NCI-H2171 treated with DMSO at 0.1 percent for 48 hours (cell line): Measurements from ENCODE around the gene GNGT1.
"Not testable (repeated sequence)": the region's sequence is repeated elsewhere in the genome, so short reads cannot be mapped to it uniquely, and the experiment has no call there.

Source experiments
- DNase-seq: peaks from one replicate; lab custom pipeline; 2025; lab: John Stamatoyannopoulos, UW

Gene GNGT1

DNA sequence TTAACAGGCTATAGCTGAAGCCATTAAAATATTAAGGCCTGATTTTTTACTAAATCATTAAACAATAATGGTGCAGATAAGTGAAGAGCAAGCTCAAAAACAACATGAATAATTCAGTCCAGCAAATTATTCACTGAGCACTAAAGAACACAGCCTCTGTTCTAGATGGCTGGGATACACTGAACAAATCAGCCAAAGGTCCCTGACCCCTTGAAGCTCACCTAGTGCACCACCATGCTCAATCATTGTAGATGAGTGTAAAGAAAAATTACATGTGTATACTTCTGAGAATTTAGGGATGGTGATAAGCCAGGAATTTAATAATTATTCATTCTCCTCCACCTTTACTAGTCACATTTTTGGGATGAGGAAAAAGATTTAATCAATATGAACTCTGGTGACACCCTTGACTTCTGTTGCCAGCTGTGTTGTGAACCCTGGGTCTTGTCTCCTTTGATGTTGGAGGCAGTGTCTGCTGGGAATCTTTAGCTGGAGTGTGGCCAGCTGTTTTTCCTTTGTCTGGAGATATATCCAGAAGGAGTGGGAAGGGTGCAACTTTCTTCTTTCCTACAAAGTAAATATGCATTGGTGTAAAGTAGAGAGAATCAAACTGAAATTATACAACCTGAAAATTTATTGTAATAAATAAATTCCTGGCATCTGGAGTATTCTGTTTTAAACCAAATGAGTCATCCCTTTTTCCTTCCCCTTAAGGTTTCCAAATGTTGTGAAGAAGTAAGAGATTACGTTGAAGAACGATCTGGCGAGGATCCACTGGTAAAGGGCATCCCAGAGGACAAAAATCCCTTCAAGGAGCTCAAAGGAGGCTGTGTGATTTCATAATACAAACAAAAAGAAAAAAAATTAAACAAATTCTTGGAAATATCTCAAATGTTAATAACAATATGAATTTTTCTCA, 4.0 kb downstream of the GNGT1 start:
- no peak for DNase-seq

DNA sequence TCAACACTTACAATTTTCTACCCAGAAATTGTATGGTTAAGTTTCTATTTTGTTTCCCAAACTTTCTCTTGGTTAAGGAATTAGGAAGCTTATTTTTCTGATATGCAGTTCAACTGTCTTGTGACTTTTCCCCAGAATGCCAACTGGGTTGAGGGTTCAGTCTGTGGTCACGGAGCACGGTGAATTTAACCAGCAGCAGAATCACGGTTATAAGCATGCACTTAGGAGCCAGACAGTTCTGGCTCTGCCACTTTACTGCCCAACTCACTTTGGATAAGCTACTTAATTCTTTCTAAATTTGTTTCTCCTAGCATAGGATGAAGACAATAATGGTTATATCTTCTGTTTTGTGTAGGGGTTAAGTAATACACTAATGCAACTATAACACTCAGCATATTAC, 4.9 kb downstream of the GNGT1 start:
- DNase-seq: not testable (repeated sequence)

DNA sequence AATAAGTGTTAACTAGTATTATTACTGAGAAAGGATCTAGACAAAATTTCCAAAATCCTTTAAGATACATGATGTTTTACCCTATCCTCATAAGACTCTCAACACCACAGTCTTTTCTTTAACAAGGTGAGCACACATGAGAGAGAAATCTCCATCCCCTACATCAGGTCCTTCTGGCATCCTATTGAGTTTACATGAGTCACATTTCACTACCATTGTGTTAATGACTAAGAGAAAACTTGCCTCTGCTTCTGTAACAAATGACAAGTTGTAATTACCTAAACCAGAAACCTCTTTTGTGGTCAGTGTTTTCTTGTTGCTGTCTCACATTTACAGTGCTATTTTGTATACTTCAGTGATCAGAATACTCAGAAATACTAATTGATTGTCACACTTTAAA, 5.3 kb downstream of the GNGT1 start:
- not testable (repeated sequence) for DNase-seq

DNA sequence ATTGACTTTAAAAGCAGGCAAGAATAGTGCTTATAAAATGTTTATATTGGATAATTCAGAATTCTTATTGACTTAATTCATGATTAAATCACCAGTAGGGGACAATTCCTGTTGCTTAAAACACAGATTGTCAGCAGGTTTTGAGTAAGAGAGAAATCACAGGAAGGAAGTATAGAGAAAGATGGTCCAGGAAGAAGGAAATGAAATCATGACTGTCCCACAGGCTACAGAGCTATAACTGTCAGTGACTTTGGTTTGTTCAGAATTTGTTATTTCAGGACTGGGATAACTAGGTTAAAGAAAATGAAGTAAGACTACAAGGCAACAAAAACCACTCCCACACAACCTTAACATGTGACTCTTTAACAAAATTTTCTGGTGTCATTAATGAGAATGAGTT, 6.8 kb downstream of the GNGT1 start:
- no peak for DNase-seq

DNA sequence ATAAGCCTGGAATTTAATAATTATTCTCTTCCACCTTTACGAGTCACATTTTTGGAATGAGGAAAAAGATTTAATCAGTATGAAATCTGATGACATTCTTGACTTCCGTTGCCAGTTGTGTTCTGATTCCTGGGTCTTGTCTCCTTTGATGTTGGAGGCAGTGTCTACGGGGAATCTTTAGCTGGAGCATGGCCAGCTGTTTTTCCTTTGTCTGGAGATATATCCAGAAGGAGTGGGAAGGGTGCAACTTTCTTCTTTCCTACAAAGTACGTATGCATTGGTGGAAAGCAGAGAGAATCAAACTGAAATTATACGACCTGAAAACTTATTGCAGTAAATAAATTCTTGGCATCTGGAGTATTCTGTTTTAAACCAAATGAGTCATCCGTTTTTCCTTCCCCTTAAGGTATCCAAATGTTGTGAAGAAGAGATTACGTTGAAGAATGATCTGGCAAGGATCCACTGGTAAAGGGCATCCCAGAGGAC, 8.3 kb downstream of the GNGT1 start:
- no peak for DNase-seq

DNA sequence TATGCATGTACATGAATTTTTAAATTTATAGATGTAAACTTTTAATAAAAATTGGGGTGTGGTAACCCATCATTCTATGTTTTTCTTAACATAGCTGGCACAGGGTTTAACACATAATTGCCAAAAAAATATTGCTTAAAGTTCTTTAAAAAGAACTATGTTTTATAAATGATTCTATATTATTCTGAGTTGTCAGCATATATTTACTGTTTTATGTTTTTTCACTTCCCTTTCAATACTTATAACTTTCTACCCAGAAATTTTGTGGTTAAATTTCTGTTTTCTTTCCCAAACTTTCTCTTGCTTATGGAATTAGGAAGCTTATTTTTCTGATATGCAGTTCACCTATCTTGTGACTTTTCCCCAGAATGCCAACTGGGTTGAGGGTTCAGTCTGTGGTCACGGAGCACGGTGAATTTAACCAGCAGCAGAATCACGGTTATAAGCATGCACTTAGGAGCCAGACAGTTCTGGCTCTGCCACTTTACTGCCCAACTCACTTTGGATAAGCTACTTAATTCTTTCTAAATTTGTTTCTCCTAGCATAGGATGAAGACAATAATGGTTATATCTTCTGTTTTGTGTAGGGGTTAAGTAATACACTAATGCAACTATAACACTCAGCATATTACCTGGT, 9.0 kb downstream of the GNGT1 start:
- DNase-seq: not testable (repeated sequence)

DNA sequence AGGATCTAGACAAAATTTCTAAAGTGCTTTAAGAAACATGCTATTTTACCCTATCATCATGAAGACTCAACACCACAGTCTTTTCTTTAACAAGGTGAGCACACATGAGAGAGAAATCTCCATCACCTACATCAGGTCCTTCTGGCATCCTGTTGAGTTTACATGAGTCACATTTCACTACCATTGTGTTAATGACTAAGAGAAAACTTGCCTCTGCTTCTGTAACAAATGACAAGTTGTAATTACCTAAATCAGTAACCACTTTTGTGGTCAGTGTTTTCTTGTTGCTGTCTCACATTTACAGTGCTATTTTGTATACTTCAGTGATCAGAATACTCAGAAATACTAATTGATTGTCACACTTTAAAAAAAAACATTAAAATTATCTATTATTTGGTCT, 9.5 kb downstream of the GNGT1 start:
- not testable (repeated sequence) for DNase-seq

DNA sequence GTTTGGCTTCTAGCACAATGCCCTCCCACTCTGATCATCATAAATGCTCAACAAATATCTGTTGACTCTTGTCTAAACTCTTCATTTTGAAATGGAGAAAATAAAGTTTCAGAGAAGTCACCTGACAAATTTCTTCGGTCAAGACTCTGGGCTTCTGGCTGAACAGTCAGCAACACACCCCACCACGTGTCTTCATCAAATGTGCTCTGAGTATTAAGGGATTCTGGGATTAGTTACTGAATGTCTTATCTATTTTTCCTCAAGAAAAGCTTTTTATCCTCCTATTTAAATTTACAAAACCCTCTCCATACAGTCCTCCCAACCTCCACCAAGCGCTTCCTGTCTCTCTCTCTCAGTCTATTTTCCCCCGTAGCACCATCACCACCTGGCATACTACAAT, 9.9 kb downstream of the GNGT1 start:
- DNase-seq: not testable (repeated sequence)

DNA sequence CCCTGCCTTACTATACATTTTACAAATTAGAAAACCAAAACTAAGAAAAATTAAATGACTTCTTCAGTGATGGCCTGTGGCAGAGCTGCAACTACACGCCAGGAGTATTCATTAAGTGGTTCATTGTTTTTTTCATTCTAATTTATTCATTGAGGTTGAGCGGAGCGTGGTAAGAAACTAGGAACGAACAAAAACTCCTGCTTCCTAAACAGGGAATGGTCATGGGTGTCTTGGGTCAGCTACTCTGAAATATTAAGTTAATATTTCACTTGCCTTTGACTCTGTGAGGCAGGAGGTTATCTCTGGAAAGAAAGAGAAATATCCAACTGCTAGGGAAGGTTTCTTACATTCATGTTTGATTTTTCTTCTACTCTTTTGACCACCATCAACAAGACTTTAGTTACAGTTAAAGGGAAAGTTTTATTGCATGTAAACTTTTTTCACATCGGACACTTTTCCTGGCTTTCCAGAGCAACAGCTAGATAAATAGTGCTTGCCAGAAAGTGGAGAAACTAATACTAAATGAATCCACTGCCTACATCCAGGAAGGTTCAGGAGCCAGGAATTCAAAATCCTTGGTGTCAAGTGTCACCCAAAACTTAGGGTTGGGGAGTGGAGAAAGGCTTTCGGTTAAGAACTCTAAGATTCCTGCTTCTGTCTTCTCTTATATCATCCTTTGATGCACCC, 14.3 kb downstream of the GNGT1 start:
- DNase-seq: no peak

DNA sequence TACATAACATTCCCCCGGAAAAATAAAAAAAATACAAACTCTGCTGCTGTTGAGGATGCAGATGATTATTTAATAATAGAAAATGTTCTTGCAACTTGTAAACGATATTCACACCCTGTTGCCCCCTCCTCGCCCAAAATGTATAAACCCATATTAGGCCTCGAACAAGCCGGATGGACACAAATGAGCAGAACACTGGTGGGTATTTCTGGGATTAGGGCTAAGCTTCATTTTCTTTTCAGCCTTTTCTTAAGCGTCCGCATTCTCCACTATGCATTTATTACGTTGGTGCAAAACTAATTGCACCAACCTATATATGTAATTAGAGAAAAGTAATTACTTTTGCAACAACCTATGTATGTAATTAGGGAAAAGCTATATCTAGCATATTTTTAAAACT, 14.8 kb downstream of the GNGT1 start:
- DNase-seq: no peak

DNA sequence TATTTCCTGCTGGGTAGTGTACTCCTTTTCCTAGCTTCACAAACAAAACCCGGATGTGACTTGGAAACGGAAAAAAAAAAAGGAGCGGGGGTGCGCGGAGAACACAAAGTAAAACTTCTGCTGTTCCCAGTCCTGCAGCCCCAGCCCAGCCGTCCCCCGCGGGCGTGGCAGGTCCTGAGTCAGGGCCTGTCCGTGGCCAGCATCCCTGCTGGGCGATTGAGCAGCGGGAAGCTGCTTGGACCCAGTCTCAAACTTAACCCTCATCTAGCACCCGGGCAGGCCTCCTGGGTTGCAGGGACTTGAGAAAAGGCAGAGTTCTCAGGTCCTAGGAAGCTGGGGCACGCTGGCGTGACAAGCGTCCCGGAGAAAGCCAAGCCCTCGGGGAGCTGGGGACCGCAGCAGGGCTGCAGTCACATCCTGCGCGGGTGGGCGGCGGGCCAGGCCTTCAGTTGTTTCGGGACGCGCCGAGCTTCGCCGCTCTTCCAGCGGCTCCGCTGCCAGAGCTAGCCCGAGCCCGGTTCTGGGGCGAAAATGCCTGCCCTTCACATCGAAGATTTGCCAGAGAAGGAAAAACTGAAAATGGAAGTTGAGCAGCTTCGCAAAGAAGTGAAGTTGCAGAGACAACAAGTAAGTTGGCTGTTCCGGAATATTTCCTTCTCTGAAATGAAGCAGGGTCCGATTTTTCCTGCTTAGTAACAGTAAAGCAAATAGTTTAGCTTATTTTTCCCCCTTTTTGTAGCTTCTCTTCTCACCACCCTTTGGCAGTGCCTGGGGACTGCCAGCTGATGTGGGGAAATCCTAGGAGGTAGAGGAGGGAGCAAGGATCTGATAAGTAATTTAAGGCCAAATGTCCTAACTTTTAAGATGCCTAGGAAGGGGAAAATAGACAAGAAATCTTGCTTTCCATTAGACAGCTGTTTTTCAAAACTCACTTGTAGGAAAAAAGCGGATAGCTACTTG, 15.5 kb downstream of the GNGT1 start, which contains the start of gene GNG11:
Gene GNG11 (plus strand): TSS at position 129 of the 960 bp plus-strand sequence. CDS start 403 bp downstream, at position 532.
- no peak for DNase-seq

DNA sequence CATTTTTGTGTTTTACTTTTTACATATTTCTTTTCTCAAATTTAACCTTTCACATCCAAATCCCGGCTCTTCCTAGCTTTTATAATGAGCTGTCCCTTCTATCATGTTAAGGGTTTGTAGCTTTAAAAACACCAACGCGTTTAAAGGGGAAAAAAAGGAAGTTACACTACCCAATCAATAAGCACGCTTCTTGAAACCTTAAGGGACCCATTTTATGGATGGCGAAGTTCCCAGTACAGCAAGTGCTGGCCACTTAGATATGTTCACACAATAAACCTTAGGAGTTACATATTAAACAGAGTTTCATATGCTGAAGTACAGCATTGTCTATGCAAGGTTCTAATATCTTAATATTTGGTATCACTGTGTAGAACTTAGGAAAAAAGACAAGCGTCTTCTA, 16.9 kb downstream of the GNGT1 start:
- no peak for DNase-seq

DNA sequence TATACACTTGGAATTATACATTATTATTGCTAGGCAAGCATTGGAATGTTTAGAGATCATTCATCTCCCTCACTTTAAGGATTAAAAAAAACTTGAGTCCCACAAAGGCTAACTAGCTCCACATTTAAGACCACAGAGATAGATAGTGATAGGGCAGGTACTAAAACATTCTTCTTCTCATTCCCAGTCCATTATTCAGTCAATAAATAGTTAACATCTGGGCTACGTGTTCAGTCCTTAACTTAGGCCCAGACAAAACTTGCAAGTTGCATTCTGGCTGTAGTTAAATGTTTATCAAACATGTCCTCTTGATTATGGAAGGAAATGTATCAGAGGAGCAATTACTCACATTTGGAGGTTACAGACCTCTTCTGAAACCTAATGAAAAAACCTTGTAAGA, 17.6 kb downstream of the GNGT1 start:
- DNase-seq: no peak

DNA sequence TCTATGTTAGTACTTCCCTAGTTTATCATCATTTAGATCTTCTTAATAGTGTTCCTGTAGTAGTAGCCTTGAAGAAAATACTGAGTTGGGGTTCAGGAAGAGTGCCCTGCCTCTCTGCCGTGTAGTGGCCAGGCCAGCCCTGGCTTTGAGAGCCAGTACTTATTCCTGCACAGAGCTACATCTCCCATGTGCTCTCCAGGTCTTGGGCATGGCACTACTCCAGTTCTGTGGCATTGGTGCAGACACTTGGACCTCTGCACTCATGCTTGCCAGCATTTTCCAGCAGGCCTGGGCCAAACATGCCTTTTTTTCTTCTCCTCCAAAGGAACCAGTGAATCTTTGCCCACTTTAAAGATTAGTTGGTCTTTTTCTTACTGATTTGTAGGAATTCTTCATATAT, 20.4 kb downstream of the GNGT1 start:
- no peak for DNase-seq

DNA sequence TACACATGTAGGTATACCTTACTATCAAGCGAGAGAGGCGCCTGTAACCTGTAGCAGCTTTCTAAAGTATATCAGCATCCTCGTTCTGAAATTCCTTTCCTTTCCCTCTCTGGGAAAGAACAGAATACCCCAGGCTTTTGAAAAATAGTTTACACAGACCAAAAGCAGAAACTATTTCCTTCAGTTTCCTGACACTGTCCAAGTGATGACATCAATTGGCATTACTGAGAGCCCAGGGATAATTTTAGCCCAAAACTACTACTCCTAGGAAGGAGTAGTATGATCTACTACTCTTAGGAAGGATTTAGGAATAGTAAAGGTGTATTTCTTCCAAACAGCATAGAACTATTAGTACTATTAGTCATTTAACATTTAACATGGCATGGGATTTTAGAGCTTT, 21.2 kb downstream of the GNGT1 start:
- DNase-seq: no peak

DNA sequence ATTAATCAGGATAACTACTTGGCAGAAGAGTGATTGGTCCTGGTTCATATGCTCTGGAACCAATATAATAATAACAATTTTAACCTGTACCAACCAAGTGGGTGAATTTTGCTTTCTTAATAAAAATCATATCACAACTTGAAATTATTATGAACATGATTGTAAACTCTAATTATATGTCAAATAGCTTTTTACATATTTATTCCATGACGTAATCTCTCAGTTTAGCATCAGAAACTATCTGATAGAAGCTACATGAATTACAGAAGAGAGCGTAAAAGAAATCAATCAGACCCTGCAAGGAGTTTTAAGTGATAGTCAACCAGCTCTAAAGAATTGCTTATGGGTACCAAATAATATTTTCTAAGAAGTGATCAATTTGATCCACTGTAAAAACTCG, 25.3 kb downstream of the GNGT1 start:
- DNase-seq: no peak

DNA sequence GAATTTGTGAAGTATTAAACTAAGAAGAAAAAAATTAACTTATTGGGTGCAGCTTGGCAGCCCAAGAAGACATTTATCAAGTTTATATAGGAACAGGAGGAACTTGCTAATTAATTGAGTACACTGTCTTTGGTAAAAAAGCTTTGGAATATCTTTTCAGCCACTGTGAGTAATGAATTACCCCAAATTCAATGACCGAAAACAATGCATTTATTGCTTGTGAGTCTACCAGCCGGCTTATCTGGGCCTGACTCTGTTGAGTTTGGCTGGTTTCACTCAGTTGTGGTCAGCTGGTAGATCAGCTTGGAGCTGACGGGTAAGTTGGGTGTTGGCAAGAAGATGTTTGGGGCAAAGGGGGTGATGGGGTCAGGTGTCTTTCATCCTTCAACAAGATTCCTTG, 26.8 kb downstream of the GNGT1 start:
- DNase-seq: no peak

DNA sequence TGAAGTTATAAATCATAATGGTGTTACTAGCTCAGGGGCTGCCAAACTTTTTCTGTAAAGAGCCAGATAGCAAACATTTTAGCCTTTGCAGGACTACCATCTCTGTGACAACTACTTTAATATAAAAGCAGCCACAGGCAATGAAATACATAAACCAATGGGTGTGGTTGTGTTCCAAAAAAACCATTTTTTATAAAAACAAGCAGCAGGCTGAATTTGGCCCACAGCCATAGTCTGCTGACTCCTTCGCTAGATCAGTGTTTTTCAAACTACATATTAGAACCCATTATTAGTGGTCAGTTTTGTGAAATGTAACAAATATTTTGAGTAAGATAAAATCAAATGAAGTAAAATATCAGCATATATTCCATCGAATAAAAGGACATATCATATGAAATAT, 28.7 kb downstream of the GNGT1 start:
- no peak for DNase-seq

DNA sequence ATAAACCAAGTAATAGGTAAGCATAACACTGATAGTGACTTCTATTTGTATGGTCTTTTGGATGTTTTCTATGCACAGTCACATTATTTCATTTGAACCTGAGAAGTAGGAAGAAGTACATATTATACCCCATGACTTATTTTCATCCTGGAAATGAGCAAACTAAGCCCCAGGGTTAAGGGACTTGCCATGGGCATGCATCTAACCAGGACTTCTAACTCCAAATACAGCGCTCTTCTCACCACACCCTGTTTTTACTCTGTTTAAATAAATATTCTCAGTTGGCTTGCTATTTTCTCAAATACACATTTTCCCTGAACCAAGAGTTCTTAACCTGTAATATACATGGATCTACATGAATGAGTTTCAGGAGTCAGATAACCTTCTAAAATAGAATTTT, 31.5 kb downstream of the GNGT1 start:
- no peak for DNase-seq

DNA sequence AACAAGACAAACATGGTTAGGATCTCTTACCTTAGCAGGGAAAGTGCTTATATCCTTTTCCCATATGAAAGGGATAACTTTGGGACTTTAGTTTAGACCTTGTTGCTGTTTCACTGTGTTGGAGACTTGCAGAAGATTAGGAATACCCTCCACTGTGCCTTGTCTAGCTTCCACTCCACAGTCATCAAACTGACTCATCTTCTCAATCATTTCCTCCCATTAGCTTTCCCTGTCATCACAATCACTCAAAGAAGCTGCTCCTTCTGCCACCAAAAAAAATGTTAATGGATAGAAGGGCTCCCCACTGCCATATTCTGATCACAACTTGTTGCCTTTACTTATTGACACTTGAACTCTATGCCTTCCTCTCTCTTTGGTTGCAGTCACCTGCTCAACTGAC, 31.9 kb downstream of the GNGT1 start:
- no peak for DNase-seq

DNA sequence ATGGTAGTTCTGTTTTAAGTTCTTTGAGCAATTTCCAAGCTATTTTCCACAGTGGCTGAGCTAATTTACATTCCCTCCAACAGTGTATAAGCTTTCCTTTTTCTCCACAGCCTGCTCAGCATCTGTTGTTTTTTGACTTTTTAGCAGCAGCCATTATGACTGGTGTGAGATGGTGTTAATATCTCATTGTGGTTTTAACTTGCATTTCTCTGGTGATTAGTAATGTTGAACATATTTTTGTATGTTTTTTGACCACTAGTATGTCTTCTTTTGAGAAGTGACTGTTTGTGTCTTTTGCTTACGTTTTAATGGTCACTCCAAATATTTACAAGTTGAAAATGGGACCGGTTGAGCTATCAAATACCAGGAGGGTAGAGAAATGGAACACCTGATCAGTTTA, 35.6 kb downstream of the GNGT1 start:
- DNase-seq: no peak
